GM12891 (cell line): ENCODE measurements around the gene ZNF808.
"Not testable (repeated sequence)": the region's sequence is repeated elsewhere in the genome, so short reads cannot be mapped to it uniquely, and the experiment has no call there.

Experiments used
- PAX5 ChIP-seq: IDR thresholded peaks from 2 replicates; pipeline ENCODE4 v1.6.1; 2011; ENCODE audit warnings: low read length, moderate library complexity, mild to moderate bottlenecking; ENCODE audit not compliant: insufficient read depth, severe bottlenecking
- POLR2A ChIP-seq: IDR thresholded peaks from 2 replicates; pipeline ENCODE4 v1.6.1; 2011; ENCODE audit warnings: low read depth, low read length, control low read depth
- POLR2AphosphoS5 ChIP-seq: IDR thresholded peaks from 2 replicates; pipeline ENCODE4 v1.6.1; 2011; ENCODE audit warnings: low read depth, low read length, control low read depth
- SPI1 ChIP-seq: IDR thresholded peaks from 2 replicates; pipeline ENCODE4 v1.6.1; 2011; ENCODE audit warnings: low read depth, low read length, control low read depth
- TAF1 ChIP-seq: IDR thresholded peaks from 2 replicates; pipeline ENCODE4 v1.6.1; 2011; ENCODE audit warnings: low read depth, low read length, control low read depth

DNA sequence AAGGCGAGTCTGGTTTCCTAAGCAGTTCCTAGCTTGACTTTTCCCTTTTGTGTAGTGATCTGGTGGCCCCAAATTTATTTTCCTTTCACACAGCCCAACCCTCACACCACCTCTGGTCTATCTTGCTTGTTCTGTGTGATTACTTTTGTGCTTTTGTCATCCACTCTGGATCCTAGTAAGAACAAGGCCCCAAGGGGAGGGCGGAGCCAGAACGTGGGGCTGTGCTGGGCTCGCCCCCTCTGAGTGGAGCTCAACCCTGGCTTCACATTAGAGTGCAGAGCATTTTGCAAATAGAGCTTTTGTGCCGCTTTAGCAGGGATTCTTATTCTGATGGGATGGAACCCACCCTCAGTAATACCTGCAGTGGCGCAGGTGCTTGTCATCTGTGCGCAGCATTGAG lies 42.4 kb upstream of the ZNF808 start:
- TF ChIP-seq POLR2A, POLR2AphosphoS5, PAX5, TAF1, SPI1: not testable (repeated sequence)
